Cardiac septum (tissue), 1 donor: ENCODE data around the gene GPS2. TPM values are rescaled to one million over a fixed set of nuclear protein-coding genes. Genes with fewer than 3 reads are reported as not detected.
A peak's percentile ranks its signal among the peaks of the same experiment; 100 is the strongest.

Experiments used
- DNase-seq: peaks from one replicate; pipeline ENCODE4 v3.0.0-alpha.2; 2020; ENCODE audit warnings: low spot score
- intact Hi-C: fragments of 100-400 bp; cut with DNase I; formaldehyde crosslinking; loops from one replicate; pipeline ENCODE4 v1.14.0; 2022
- long read RNA-seq: library from polyadenylated mRNA; unstranded; transcript quantifications from one replicate; pipeline ENCODE4 v2.0.0, GENCODE V29; 2021
- total RNA-seq: library from RNA; stranded (reverse); fragmentation: NEBNext Ultra II Directional; extraction: Animal tissue kit (Norgen Biotek cat#: 25700); gene quantifications from one replicate; pipeline ENCODE4 v1.2.1, GENCODE V29; 2021
- donor health status: DM: no; HTN: no; CAD: no.

GPS2 gene, protein sequence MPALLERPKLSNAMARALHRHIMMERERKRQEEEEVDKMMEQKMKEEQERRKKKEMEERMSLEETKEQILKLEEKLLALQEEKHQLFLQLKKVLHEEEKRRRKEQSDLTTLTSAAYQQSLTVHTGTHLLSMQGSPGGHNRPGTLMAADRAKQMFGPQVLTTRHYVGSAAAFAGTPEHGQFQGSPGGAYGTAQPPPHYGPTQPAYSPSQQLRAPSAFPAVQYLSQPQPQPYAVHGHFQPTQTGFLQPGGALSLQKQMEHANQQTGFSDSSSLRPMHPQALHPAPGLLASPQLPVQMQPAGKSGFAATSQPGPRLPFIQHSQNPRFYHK
- 49.0 TPM for total RNA-seq
- long read RNA-seq, transcript GPS2-201 (11 exons, 1,379 nt), result major isoform, 50 of 172 reads
- long read RNA-seq, transcript GPS2-202 (10 exons, 1,371 nt), result minor isoform, 23 of 172 reads
- long read RNA-seq, partial matches to known transcripts, result 13 of 172 reads
- long read RNA-seq, other reads (novel, unspliced or antisense), result 83 of 172 reads

DNA sequence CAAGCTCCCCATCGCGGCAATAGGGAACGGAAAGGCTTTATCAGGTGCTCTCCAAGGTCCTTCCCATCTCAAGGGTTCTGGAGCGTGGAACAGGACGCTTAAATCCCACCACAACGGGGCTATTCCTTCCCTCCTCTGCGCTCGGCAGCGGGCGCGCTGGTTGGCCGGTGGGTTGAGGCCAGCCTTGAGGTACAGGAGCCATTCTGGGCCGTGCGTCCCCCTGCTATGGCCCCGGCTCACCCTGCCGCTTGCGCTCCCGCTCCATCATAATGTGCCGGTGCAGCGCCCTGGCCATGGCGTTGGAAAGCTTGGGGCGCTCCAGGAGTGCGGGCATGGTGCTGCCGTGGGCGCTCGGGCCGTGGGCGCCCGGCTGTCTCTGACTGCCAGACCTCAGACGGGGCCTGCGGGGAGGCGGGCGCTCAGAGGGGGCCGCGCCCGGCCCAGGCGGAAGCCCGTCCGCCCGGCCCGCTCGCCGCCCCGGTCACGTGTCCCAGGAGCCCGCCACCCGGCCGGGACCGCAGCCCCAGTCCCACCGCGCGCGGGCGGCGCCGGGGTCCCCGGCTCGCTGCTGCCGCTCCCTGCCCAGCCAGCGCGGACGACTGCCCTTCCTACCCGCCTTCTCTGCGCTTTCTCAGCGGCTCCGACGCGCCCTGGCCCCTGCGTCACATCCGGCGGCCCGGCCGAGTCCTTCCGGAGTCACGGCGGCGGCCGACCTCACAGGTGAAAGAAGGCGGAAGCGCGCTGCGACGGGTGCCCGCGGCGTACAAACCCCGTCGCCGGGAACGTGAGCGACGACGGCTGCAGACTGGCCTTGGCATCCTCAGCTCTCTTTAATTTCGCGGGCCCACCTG lies at the start of gene GPS2:
TSS of gene GPS2 (minus strand) at position 642 of the 851 bp plus-strand sequence. CDS start at position 334, 308 bp downstream.
- intact Hi-C loops, result no loop called here
- peak; percentile 98 for DNase-seq

DNA sequence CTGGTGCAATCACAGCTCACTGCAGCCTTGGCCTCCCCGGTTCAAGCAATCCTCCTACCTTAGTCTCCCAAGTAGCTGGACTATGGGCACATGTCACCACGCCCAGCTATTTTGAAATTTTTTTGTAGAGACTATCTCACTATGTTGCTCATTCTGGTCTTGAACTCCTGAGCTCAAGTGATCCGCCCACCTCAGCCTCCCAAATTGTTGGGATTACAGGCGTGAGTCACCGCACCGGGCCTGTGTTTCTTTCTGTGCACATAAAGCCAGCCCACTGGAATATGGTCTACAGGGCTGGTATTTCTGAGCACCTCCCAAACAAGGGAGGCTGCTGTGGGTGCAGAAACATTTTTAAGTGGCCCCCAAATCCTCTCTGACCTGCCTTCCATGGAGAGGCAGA lies 48.2 kb upstream of the GPS2 start:
- no peak for DNase-seq
- intact Hi-C loops, result no loop called here

DNA sequence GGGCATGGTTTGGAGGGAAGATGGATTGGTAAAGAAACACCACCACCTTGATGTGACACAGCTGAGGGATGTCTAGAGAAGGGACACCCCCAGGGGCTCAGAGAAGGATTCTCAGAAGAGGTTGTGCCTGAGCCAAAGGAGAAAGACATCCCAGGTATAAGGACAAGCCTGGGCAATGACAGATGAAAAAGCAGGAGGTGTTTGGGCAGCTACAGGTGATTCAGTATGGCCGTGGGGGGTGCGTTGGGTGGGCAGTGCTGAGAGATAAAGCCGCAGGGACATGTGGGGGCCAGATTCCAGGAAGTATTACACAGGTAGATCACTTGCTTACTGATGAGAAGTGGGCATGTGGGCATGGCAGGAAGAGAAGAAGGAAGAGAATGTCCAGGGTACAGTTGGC lies 46.7 kb upstream of the GPS2 start:
- intact Hi-C loops, result no loop called here
- DNase-seq, result no peak

DNA sequence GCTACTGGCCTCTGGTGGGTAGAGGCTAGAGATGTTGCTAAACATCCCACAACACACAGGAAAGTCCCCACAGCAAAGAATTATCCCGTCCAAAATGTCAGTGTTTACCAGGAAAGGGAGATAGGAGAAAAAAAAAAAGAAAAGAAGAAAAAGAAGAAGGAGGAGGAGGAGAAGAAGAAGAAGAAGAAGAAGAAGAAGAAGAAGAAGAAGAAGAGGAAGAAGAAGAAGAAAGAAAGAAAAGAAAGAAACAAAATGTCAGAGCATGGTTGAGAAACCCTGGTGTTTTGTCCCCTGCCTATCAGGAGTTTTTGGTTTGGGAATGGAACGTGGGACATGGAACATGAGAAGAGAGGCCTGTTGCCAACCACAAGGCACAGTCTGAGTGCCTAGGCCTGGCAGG lies 42.2 kb upstream of the GPS2 start:
- intact Hi-C loops, result loop anchor here (5.0 kb wide), 1 partner anchor 205 kb away; the partner anchor contains the start of gene SENP3
- no peak for DNase-seq

DNA sequence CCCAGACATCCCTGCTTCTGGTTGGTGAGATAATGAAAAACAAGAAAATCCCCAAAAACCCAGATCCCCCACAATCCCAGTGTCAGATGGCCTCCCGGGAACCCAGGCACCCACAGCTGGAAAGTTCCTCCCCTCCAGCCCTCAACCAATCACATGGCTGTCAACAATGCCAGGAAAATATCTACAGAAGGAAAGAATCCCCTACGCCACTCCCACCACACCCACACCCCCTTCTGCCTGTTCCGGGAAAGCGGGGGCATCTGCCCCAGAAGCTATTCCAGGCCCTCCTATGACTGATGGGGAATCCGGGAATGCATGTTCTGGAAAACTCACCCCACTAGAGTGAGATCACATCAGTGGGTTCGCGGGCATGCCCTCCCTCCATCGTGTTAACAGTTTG lies 41.6 kb upstream of the GPS2 start:
- no peak for DNase-seq
- intact Hi-C loops, result loop anchor here (5.0 kb wide), 1 partner anchor 206 kb away; the partner anchor contains the start of gene SENP3

DNA sequence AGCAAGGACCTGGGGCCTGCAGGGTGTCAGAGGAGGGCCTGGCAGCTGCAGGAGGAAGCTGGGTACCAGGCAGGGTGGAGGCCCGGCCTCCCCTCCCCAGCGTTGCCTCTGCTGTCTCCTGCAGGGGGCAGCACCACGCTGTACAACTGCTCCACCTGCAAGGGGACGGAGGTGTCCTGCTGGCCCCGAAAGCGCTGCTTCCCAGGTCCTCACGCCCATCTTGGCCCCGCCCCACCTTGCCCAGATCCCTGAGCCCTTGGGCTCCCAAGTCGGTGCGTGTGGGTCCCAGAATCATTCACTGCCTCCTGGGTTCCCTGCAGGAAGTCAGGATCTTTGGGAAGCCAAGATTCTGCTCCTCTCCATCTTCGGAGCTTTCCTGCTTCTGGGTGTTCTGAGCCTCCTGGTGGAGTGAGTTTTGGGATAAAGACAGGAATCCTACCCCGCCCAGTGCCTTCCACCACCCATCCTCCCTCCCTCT lies 41.0 kb upstream of the GPS2 start:
- DNase-seq, result peak; percentile 90
- intact Hi-C loops, result loop anchor here (5.0 kb wide), 1 partner anchor 206 kb away; the partner anchor contains the start of gene SENP3

DNA sequence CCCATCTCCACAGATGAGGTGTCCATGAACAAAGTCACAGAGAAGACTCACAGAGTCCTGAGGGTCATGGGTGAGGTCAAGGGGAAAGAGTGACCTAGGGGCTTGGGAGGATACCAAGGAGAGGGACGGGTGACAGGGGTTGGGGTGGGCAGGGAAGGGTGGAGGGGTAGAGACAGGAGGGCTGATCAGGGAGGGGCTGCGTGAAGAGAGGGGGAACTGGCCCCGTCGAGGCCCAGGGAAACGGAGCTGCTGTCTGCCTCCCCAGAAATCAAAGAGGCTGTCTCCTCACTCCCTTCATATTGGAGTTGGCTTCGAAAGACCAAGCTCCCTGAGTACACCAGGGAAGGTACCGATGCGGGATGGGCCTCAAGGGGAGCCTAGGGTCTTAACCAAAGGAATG lies 40.4 kb upstream of the GPS2 start:
- intact Hi-C loops, result loop anchor here (2.0 to 5.0 kb wide), 2 partner anchors 81 to 207 kb away; partner anchors contain the start of gene SENP3
- no peak for DNase-seq

DNA sequence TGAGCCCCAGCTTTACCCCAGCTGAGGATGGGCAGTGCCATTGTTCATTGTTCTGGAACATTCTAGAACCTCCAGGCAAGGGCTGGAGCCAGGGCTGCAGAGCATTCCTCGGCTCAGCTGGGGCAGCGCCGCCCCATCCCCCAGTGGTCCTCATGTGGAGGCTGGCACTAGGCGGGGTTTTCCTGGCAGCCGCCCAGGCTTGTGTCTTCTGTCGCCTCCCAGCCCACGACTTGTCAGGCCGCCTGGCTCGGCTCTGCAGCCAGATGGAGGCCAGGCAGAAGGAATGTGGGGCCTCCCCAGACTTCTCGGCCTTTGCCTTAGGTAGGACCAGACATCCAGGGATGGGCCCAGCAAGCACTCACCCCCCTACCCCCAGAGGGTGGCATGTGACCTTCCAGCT lies 39.9 kb upstream of the GPS2 start, which contains the start of gene TMEM95:
TSS of gene TMEM95 (plus strand) at position 104 of the 400 bp plus-strand sequence. CDS start at position 153, 49 bp downstream.
- intact Hi-C loops, result loop anchor here (2.0 to 5.0 kb wide), 2 partner anchors 82 to 207 kb away; partner anchors contain the start of gene SENP3
- peak; percentile 85 for DNase-seq

DNA sequence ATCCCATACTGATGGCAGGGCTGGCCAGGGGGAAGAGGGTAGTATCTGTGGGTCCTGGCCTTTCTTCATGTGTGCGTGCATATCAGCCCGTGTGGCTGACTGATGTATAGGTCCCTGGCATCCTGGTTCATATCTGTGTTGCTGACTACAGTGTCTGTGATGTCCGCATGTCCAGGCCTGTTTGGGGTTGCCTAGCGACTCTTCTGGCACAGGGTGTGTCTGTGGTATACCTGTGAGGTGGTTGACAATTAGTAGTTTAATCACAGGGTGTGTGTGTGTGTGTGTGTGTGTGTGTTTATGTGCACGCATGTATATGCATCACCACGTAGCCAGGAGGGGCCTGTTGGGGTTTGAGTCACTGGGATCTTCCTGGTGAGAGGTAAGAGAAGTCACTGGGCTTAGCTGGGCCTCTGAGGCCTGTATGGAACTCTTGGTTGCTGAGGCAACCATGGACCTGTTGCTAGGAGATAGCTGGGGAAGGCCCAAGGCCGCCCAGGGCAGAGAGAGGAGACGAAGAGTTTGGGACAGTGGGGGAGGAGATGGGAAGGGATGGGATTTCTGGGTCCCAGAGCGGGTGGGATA lies 39.2 kb upstream of the GPS2 start:
- intact Hi-C loops, result loop anchor here (2.0 kb wide), 1 partner anchor 82 kb away; no protein-coding TSS in a partner anchor
- no peak for DNase-seq

DNA sequence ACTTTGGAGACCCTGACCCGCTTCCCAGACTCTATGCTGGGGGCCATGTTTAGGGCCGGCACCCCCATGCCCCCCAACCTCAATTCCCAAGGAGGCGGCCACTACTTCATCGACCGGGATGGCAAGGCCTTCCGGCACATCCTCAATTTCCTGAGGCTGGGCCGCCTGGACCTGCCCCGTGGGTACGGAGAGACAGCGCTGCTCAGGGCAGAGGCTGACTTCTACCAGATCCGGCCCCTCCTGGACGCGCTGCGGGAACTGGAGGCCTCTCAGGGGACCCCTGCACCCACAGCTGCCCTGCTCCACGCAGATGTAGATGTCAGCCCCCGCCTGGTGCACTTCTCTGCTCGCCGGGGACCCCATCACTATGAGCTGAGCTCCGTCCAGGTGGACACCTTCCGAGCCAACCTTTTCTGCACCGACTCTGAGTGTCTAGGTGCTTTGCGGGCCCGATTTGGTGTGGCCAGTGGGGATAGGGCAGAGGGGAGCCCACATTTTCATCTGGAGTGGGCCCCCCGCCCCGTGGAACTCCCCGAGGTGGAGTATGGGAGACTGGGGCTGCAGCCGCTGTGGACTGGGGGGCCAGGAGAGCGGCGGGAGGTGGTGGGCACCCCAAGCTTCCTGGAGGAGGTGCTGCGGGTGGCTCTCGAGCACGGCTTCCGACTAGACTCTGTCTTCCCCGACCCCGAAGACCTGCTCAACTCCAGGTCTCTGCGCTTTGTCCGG lies 37.9 kb upstream of the GPS2 start:
- DNase-seq, result no peak
- intact Hi-C loops, result loop anchor here (2.0 kb wide), 1 partner anchor 72 kb away; the partner anchor contains the start of gene SLC2A4

DNA sequence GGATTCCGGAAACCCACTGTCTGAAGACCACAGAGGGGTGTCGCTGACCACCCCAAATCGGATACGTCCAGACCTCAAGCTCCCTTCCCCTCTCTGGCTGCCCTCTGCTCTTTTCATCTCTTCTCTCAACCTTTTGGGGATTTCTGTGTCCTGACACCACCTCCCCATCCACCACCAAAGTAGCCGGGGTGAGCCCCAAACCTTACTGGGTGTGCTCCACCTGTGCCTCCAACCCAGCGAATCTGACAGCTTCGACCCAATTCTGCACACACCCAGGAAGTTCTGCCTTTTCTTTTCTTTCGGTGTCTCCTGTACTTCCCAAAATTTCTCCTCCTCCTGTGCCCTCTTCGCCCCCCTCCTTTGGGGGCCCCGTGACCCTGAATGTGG lies 37.3 kb upstream of the GPS2 start:
- no peak for DNase-seq
- intact Hi-C loops, result loop anchor here (2.0 kb wide), 1 partner anchor 72 kb away; the partner anchor contains the start of gene SLC2A4

DNA sequence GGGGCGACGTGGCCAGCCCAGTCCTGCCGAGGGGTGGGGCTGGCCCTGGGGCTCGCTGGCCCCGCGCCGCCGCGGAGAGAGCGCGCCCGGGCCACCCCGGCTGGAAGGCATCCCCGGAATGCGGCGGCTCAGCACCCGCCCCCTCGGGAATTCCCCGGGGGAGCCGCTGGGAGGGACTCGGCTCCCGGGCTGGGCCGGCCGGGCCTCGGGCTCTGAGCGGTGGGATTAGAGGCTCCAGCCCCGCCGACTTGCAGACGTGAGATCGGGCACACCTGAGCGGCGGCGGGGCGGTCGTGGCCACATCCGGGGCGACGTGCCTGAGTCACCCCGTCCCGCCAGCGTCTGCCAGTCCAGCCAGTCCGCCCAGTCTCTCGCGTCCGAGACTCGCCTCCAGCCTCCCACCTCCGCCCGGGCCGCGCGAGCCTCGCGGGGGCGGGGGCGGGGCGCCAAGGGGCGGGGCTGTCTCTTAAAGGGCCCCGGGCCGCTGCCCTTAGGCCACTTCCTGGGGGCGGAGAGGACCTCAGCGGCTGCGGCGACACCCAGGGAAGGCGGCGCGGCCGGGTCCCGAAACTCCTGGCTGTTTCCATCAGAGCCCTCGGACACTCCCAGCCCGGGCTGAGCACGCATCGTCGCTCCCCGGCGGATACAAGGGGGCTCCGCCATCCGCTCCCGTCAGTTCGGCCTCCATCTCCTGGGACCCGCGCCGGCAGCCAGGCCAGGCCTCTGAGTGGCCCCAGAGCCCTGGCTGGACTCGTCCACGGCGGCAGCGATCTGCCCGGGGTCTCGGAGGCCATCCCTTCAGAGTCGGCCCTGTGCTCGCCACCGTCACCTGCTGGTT lies 36.7 kb upstream of the GPS2 start, which contains the start of gene KCTD11:
TSS of gene KCTD11 (plus strand) at position 498 of the 838 bp plus-strand sequence.
- DNase-seq, result peak; percentile 94
- intact Hi-C loops, result loop anchor here (1.0 to 2.0 kb wide), 4 partner anchors 23 to 132 kb away; partner anchors contain the start of genes NEURL4, POLR2A, SLC2A4 and TMEM256

DNA sequence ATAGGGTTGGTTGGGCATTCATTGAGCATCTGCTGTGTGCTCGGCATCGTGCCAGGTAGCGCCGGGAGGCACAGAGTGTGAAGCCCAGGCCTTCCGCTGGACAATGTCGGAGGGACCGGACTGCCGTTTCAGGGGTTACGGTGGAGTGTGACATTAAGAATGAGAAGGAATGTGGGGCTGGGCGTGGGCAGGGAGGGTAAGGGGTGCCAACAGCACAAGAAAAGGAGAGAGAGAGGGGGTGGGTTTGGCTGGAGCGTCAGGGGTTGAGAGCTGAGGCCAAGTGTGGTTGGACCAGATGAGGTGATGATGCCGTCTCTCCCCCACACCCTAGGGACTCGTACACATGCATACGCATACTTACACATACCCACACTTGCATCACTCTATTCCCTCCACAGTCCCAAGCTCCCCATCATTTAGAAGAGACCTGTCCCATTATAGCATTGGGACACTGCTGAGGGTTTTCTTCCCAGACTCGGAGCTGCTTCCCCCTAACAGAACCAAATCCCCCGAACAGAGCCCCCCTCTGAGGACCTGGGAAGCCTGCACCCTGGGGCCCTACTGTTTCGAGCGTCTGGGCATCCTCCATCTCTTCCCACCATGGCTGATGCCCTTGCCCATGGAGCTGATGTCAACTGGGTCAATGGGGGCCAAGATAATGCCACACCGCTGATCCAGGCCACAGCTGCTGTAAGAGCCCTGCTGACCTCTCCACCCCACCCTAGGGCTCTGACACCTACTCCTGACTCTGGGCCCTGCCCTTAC lies 33.5 kb upstream of the GPS2 start:
- intact Hi-C loops, result loop anchor here (5.0 kb wide), 1 partner anchor 41 kb away; the partner anchor contains the start of gene EIF5A
- DNase-seq, result no peak

DNA sequence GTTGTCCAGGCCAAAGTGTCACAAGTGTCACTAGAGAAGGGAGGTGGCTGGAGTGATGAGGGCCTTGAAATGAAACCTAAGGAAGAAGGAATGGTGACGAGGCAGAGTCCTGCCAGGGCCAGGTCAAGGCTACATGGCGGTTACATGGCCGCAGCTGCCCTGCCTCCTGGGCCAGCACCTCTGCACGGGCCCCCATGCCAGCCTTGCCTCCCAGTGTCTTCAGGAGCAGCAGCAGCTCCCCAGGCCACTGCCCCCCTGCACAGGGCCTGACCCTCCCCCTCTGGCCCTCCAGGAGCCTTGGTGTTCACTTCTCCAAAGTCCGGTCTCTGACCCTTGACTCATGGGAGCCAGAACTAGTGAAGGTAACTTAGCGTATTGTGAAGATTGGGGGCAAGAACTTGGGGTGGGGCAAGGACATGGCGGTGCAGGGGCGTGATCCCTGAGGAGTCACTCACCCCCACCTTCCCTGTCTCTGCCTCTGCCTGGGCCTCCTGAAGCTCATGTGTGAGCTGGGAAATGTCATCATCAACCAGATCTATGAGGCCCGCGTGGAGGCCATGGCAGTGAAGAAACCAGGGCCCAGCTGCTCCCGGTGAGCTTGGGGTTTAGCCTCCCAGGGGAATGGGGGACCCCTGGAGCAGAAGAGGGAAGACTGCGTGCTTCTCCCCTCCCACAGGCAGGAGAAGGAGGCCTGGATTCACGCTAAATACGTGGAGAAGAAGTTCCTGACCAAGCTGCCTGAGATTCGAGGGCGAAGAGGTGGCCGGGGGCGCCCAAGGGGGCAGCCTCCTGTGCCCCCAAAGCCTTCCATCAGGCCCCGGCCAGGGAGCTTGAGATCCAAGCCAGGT lies 32.7 kb upstream of the GPS2 start:
- intact Hi-C loops, result loop anchor here (2.0 to 5.0 kb wide), 2 partner anchors 17 to 41 kb away; partner anchors contain the start of gene EIF5A

DNA sequence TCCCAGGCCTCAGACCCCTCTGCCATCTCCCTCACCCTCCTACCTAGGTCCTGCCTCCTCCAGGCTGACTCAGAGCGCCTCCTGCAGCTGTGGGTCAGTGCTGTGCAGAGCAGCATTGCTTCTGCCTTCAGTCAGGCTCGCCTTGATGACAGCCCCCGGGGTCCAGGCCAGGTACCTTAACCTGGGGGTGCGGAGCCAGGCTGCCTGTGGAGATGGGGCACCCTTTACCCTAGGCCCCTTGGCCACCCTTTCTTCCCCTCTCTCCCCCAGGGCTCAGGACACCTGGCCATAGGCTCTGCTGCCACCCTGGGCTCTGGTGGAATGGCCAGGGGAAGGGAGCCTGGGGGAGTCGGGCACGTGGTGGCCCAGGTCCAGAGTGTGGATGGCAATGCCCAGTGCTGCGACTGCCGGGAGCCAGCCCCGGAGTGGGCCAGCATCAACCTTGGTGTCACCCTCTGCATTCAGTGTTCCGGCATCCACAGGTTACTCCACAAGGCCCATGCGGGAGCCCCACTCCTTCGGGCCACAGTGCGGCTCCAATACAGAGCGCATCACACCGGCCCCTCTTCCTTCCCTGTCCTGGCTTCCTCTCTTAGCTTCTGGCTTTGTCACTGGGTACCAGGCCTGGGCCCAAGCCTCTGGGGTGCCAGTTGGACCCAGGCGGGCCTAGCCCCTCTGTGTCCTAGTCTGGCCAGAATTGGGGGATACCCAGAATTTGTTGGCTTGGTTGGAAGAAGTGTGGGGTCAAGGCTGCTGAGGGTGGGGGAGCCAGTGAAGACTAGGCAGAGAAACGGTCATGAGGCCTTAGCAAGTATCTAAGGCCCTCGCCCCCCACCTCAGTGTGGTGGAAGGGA lies 31.8 kb upstream of the GPS2 start:
- intact Hi-C loops, result loop anchor here (2.0 to 5.0 kb wide), 2 partner anchors 16 to 40 kb away; partner anchors contain the start of gene EIF5A
- no peak for DNase-seq

More for the DNA sequence above, 32.7 kb upstream of the GPS2 start:
- no peak for DNase-seq
